SU-DHL-6 (cell line): ENCODE measurements around the gene PKP2.

ENCODE experiments used
- H2AFZ ChIP-seq: fragments of 200-600 bp; sonication (generic); 2 replicates; pipeline ENCODE4 v1.6.1; 2014; ENCODE audit warnings: low read depth, mild to moderate bottlenecking, moderate library complexity, mixed read lengths, antibody characterized with exemption, low read length; ENCODE audit not compliant: severe bottlenecking
- H3F3A ChIP-seq: fragments of 200-600 bp; shearing (Covaris generic); 2 replicates; pipeline ENCODE4 v1.6.0; 2016; ENCODE audit warnings: antibody characterized with exemption, mild to moderate bottlenecking; ENCODE audit not compliant: insufficient read depth
- H3K27ac ChIP-seq: fragments of 200-600 bp; sonication (generic); 2 replicates; pipeline ENCODE4 v1.5.1; 2016; ENCODE audit warnings: low read depth, mild to moderate bottlenecking, low read length, moderate library complexity, mixed read lengths
- H3K27me3 ChIP-seq: fragments of 200-600 bp; sonication (generic), shearing (Covaris generic); 2 replicates; pipeline ENCODE4 v1.6.0; 2014; ENCODE audit warnings: mild to moderate bottlenecking, low read length
- H3K36me3 ChIP-seq: fragments of 200-600 bp; sonication (generic); 2 replicates; pipeline ENCODE4 v1.6.1; 2014; ENCODE audit warnings: mild to moderate bottlenecking, low read length, mixed read lengths
- H3K4me2 ChIP-seq: fragments of 300-600, 200-600 bp; shearing (Covaris generic), sonication (generic); 2 replicates; pipeline ENCODE4 v1.6.0; 2014; ENCODE audit warnings: low read length, low read depth, mild to moderate bottlenecking; ENCODE audit not compliant: poor library complexity, severe bottlenecking
- H3K4me3 ChIP-seq: fragments of 200-600 bp; sonication (generic); 2 replicates; pipeline ENCODE4 v1.5.1; 2014; ENCODE audit warnings: antibody characterized with exemption, low read length, mild to moderate bottlenecking, mixed read lengths; ENCODE audit not compliant: insufficient read depth, poor library complexity, severe bottlenecking
- H3K79me2 ChIP-seq: fragments of 200-600 bp; sonication (generic); 2 replicates; pipeline ENCODE4 v1.6.1; 2014; ENCODE audit warnings: mild to moderate bottlenecking, low read length, moderate library complexity; ENCODE audit not compliant: insufficient read depth
- H3K9ac ChIP-seq: fragments of 200-600 bp; sonication (generic); 2 replicates; pipeline ENCODE4 v1.7.0; 2014; ENCODE audit warnings: mild to moderate bottlenecking, low read length
- H3K9me2 ChIP-seq: fragments of 200-600 bp; sonication (generic); replicated peaks from 2 replicates; pipeline ENCODE4 v1.6.1; 2014; ENCODE audit warnings: low read length; ENCODE audit not compliant: insufficient read depth
- H3K9me3 ChIP-seq: fragments of 200-600 bp; sonication (generic); 2 replicates; pipeline ENCODE4 v1.6.1; 2014; ENCODE audit warnings: low read length, mixed read lengths; ENCODE audit not compliant: insufficient read depth
- H4K20me1 ChIP-seq: fragments of 200-600 bp; sonication (generic); 2 replicates; pipeline ENCODE4 v1.6.1; 2014; ENCODE audit warnings: low read depth, mild to moderate bottlenecking, antibody characterized with exemption, low read length, moderate library complexity, mixed read lengths
- CTCF ChIP-seq: fragments of 200-600 bp; sonication (generic); IDR thresholded peaks from one replicate; pipeline ENCODE4 v1.5.1; 2017; ENCODE audit warnings: antibody characterized with exemption, mild to moderate bottlenecking, low read length, moderate library complexity; ENCODE audit not compliant: insufficient read depth, poor library complexity, severe bottlenecking
- EZH2phosphoT487 ChIP-seq: fragments of 200-600 bp; sonication (generic), shearing (Covaris generic); conservative IDR thresholded peaks from 2 replicates; pipeline ENCODE4 v1.6.1; 2018; ENCODE audit warnings: mild to moderate bottlenecking, antibody characterized with exemption, low read length, moderate library complexity, mixed read lengths

Gene PKP2

DNA sequence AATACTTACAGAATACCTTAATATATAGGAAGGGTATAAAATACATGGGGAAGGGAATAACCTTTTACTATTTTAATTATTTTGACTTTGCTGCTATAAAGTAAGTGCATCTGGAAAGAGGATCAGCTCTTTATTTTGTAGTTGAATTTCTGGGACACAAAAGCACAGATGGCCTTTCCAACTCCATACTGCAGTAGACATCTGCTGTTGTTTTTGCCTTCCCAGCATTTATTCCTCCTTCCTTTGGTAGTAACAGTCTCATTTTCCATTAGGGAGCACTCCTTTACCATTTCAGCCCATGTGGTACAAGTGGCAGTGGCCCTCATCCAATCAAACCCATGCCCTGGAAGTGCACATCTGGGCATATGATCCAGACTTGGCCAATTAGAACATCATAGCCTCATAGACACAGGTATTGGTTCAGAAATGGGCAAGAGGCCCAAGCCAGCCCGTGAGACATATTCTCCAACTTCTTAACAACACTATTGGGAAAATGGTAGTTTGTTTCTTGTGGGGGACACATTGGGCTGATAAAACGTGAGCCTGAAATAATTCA lies 76.1 kb downstream of the PKP2 start:
- no peaks in the 10 kb centered on the region for H3K27me3 ChIP-seq
- no peaks in the 10 kb centered on the region for H3K36me3 ChIP-seq
- no peaks in the 10 kb centered on the region for H3F3A ChIP-seq
- no peaks in the 10 kb centered on the region for H4K20me1 ChIP-seq
- H3K4me2 ChIP-seq = no peak overlapping the region
- TF ChIP-seq EZH2phosphoT487 = no peak
- no peak for TF ChIP-seq CTCF
- H3K4me3 ChIP-seq = no peak overlapping the region
- no peaks in the 10 kb centered on the region for H3K9me3 ChIP-seq
- no peak overlapping the region for H3K9ac ChIP-seq
- no peaks in the 10 kb centered on the region for H3K9me2 ChIP-seq
- H2AFZ ChIP-seq = no peak overlapping the region
- H3K27ac ChIP-seq = no peak overlapping the region
- H3K79me2 ChIP-seq = no peaks in the 10 kb centered on the region

DNA sequence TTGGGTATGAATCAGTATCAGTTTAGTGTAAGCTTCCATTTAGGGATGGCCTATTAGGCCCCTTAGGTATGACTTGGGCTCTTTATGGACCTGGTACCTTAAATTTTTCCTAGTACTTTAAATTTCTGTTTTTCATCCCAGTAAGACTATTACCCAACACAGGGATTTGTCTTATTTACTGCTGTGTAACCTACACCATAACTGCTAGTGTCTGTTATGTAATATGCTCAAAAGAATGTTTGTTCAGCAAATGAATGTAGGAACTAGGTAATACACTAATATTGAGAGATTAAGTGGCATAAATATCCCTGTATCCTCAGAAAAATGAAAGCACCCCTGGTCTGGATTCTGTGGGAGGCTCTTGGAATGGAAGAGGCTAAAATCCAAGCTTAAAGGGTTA lies 77.2 kb downstream of the PKP2 start:
- Histone ChIP-seq H3K36me3 (no peaks in the 10 kb centered on the region), H3K27me3 (no peaks in the 10 kb centered on the region), H3K9me2 (no peaks in the 10 kb centered on the region), H3K79me2 (no peaks in the 10 kb centered on the region), H3K27ac (no peak overlapping the region), H4K20me1 (no peaks in the 10 kb centered on the region), H3K4me2 (no peak overlapping the region), H3K9me3 (no peaks in the 10 kb centered on the region), H2AFZ (no peak overlapping the region), H3K4me3 (no peak overlapping the region), H3F3A (no peaks in the 10 kb centered on the region), H3K9ac (no peak overlapping the region)
- no peak for TF ChIP-seq CTCF
- no peak for TF ChIP-seq EZH2phosphoT487

- no peaks in the 10 kb centered on the region for H4K20me1 ChIP-seq
- H3K9me2 ChIP-seq = no peaks in the 10 kb centered on the region
- no peak overlapping the region for H2AFZ ChIP-seq
- H3K4me3 ChIP-seq = no peak overlapping the region
- H3K27me3 ChIP-seq = no peaks in the 10 kb centered on the region
- H3F3A ChIP-seq = no peaks in the 10 kb centered on the region
- H3K36me3 ChIP-seq = no peaks in the 10 kb centered on the region
- H3K79me2 ChIP-seq = no peaks in the 10 kb centered on the region
- H3K9me3 ChIP-seq = no peaks in the 10 kb centered on the region
- H3K9ac ChIP-seq = no peak overlapping the region
- TF ChIP-seq CTCF (no peak), EZH2phosphoT487 (no peak)
- no peak overlapping the region for H3K4me2 ChIP-seq
- no peak overlapping the region for H3K27ac ChIP-seq
Observed at GRCh38 chr12:32811686-32812392, 84.7 kb downstream of the PKP2 start.
